Hepatocyte (in vitro differentiated cells): ENCODE measurements around the gene NUDT5.

Source experiments
- CTCF ChIP-seq: fragments of 200-600 bp; sonication (generic); IDR thresholded peaks from 2 replicates; pipeline ENCODE4 v1.5.1; 2016; ENCODE audit warnings: antibody characterized with exemption, mild to moderate bottlenecking; ENCODE audit not compliant: poor library complexity
- EZH2 ChIP-seq: fragments of 200-600 bp; sonication (generic); IDR thresholded peaks from 2 replicates; pipeline ENCODE4 v1.6.1; 2016; ENCODE audit warnings: antibody characterized with exemption, mild to moderate bottlenecking, borderline replicate concordance

DNA sequence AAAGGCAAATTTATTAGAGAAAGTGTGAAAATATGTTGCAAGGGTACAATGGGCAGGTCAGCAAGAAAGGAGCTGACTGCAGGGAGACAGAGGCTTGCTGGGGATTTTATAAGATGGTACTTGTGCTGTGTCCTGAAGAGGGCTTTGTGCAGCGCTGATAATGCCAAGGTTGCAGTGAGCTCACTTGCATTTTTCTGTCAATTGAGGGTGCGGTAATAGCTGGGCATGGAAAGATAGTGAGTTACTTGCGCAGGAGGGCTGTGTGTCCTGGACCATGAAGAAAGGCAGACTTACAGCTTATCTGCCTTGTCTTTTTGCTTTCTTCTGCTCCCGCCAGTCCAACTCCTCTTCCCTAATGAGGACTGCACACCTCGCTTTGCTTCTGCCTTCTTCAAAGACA lies 12.8 kb upstream of the NUDT5 start:
- TF ChIP-seq CTCF (no peak), EZH2 (no peak)
